OCI-LY1 (cell line): ENCODE measurements around the gene SLC22A23.

Experiments used
- CTCF ChIP-seq: fragments of 200-600 bp; sonication (generic), shearing (Covaris generic); IDR thresholded peaks from 2 replicates; pipeline ENCODE4 v1.5.1; 2017; ENCODE audit warnings: mild to moderate bottlenecking, antibody characterized with exemption, low read length, moderate library complexity, mixed read lengths
- EZH2 ChIP-seq: fragments of 200-600 bp; sonication (generic), shearing (Covaris generic); IDR thresholded peaks from 2 replicates; pipeline ENCODE4 v1.8.0; 2017; ENCODE audit warnings: borderline replicate concordance, mixed run types, mild to moderate bottlenecking, antibody characterized with exemption, low read length, moderate library complexity, mixed read lengths

- TF ChIP-seq CTCF, result no peak
- no peak for TF ChIP-seq EZH2
These were observed 1.7 kb downstream of the SLC22A23 start for GRCh38 chr6:3455147-3455568.
